ENCODE data around the gene TNNI3K. TPM values are rescaled to one million over a fixed set of nuclear protein-coding genes. Genes with fewer than 3 reads are reported as not detected.

The TNNI3K gene
- total RNA-seq, 6 experiments from 2014 or later, result not detected

DNA sequence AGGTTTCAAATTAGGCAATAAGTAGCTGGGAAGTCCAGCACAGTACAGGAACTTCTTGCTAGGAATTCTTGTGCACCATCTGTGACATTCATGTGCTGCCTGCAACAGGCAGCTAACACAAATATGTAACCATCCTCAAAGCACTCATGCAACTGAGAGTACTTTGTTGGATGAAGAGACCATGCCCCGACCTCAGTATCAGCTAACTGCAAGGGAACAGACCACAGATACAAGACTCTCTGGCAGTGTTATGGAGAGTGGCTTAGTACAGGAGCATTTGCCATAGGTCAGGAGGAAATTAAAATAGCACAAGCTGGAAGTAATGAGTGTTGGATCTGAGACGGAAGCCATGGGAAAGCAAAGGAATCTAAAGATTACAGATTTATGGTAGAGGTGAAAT is 153.7 kb downstream of the TNNI3K start:
- no peaks in the 10 kb centered on the region for H3K27me3 Mint-ChIP-seq (ENCODE audit: insufficient read depth)

DNA sequence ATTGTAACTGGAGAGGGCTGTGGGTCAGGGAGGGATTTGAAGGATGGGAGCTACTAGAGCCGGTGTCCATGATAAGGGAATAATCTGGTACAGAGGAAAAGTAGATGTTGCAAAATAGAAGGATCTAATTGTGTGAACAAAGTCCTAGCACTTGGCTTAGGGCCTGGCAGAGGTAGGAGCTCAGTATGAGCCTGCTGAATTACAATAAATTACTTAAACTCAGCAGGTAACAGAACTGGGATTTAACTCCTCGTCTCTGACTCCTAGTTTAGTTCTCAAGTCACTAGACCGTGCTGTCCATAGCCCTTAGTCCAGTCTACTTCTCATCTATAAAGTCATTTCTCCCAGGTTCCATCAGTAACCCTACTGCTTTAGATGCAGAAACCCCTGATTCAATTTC is 157.0 kb downstream of the TNNI3K start:
- H3K4me3 Mint-ChIP-seq, result no peak overlapping the region
- H3K27me3 Mint-ChIP-seq (ENCODE audit: insufficient read depth), result no peaks in the 10 kb centered on the region

More for the DNA sequence above, 153.7 kb downstream of the TNNI3K start:
- Mint-ChIP-seq H3K4me3 (no peak overlapping the region), H3K36me3 (ENCODE audit: low read depth) (no peaks in the 10 kb centered on the region), H3K9me3 (peaks cover 40% of the 10 kb centered on the region), H3K4me1 (ENCODE audit: low read depth) (no peaks in the 10 kb centered on the region), H3K27ac (no peak overlapping the region)
- TF ChIP-seq, protein P1, sequence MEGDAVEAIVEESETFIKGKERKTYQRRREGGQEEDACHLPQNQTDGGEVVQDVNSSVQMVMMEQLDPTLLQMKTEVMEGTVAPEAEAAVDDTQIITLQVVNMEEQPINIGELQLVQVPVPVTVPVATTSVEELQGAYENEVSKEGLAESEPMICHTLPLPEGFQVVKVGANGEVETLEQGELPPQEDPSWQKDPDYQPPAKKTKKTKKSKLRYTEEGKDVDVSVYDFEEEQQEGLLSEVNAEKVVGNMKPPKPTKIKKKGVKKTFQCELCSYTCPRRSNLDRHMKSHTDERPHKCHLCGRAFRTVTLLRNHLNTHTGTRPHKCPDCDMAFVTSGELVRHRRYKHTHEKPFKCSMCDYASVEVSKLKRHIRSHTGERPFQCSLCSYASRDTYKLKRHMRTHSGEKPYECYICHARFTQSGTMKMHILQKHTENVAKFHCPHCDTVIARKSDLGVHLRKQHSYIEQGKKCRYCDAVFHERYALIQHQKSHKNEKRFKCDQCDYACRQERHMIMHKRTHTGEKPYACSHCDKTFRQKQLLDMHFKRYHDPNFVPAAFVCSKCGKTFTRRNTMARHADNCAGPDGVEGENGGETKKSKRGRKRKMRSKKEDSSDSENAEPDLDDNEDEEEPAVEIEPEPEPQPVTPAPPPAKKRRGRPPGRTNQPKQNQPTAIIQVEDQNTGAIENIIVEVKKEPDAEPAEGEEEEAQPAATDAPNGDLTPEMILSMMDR (IDR thresholded peaks at IDR 0.05), result no peak
- DNase-seq, result no peak

DNA sequence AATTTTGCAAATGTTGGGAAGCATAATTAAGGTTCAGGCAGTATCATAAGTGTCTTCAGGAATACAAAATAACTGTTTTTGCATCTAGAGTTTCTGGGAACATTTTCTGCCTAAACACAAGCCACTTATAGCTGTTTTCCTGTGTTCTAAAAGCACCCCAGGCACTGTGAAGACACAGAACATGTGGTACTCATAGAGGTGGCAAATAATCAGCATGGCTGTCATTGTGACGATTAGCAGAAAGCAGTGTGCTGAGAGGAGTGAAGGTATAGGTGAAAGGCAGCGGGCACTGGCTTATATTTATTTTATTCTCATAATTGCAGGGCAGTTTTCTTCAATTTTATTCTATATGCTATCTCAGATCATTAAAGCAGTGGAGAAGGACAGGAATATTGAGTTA is 157.7 kb downstream of the TNNI3K start:
- H3K4me3 Mint-ChIP-seq, result no peak overlapping the region

More for the DNA sequence above, 157.0 kb downstream of the TNNI3K start:
- H3K9me3 Mint-ChIP-seq, result peaks cover 45% of the 10 kb centered on the region
- no peaks in the 10 kb centered on the region for H3K4me1 Mint-ChIP-seq (ENCODE audit: low read depth)
- H3K36me3 Mint-ChIP-seq (ENCODE audit: low read depth), result no peaks in the 10 kb centered on the region
- TF ChIP-seq, protein P1 (IDR thresholded peaks at IDR 0.05), result no peak
- no peak for DNase-seq
- no peak overlapping the region for H3K27ac Mint-ChIP-seq

DNA sequence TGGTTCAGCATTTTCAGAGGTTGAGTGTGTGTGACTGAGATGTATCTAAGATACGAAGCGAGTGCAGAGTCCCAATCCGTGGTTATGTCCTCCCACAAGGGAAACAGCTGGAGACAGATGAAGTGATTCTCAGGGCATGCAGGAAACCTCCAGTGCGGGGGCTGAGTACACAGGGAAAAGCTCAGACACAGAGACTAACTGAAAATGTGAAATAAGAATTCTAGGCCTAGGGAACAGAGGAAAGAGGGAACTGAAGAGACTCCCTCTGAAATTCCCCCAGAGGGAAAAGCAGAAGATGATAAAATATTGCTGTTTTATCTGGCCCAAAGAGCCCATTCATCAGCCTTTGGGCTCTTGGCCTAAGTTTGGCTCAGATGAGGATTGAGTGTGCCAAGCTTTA is 160.4 kb downstream of the TNNI3K start:
- DNase-seq, result no peak
- Mint-ChIP-seq H3K9me3 (peaks cover 44% of the 10 kb centered on the region), H3K4me1 (ENCODE audit: low read depth) (no peaks in the 10 kb centered on the region), H3K36me3 (ENCODE audit: low read depth) (no peaks in the 10 kb centered on the region), H3K27ac (no peak overlapping the region), H3K4me3 (no peak overlapping the region), H3K27me3 (ENCODE audit: insufficient read depth) (no peaks in the 10 kb centered on the region)
- TF ChIP-seq, protein P1 (IDR thresholded peaks at IDR 0.05), result no peak

More for the DNA sequence above, 157.7 kb downstream of the TNNI3K start:
- Mint-ChIP-seq H3K27me3 (ENCODE audit: insufficient read depth) (no peaks in the 10 kb centered on the region), H3K27ac (no peak overlapping the region), H3K36me3 (ENCODE audit: low read depth) (no peaks in the 10 kb centered on the region), H3K4me1 (ENCODE audit: low read depth) (no peaks in the 10 kb centered on the region), H3K9me3 (peaks cover 43% of the 10 kb centered on the region)
- no peak for DNase-seq
- TF ChIP-seq, protein P1 (IDR thresholded peaks at IDR 0.05), result no peak

DNA sequence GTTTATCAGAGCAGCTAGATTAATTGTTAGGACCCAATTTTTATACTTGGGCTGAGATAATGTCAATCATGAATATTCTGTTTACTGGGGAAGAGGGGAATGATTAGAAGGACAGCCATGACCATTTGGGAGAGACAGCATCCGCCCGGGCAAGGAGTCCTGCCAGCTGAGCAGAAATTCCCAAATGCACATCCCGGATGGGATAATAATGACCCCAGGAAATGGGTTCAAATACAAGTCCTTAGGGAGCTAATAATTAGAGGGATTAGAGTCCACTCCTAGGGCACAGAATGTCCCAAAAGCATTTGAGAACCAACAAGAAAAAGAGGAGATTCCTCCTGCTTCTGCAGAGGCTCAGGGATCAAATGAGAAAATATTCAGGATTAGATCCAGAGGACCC is 161.3 kb downstream of the TNNI3K start:
- Mint-ChIP-seq H3K27ac (no peak overlapping the region), H3K9me3 (peaks cover 37% of the 10 kb centered on the region), H3K36me3 (ENCODE audit: low read depth) (no peaks in the 10 kb centered on the region), H3K4me1 (ENCODE audit: low read depth) (no peaks in the 10 kb centered on the region), H3K4me3 (no peak overlapping the region), H3K27me3 (ENCODE audit: insufficient read depth) (no peaks in the 10 kb centered on the region)
- no peak for DNase-seq
- TF ChIP-seq, protein P1 (IDR thresholded peaks at IDR 0.05), result no peak

DNA sequence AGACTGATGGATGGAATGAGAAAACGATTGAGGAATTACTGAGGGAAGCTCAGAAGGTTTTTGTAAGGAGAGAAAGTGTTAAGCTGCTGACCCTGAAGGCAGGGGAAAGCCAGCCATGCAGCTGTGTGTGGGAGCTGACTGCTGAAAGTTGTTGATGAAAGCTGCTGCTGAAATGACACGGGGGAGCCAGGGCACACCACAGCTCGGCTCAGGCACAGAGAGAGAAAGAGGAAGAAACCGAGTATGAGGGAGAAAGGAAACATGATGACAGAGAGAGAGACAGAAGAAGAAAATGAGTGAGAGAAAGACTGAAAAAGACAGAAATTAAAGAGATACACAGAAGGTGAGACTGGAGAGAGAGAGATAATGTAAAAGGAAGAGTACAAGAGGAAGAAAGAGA is 161.7 kb downstream of the TNNI3K start:
- DNase-seq, result no peak
- no peak overlapping the region for H3K27ac Mint-ChIP-seq
- TF ChIP-seq, protein P1 (IDR thresholded peaks at IDR 0.05), result no peak
- no peaks in the 10 kb centered on the region for H3K27me3 Mint-ChIP-seq (ENCODE audit: insufficient read depth)
- peaks cover 34% of the 10 kb centered on the region for H3K9me3 Mint-ChIP-seq
- no peak overlapping the region for H3K4me3 Mint-ChIP-seq
- no peaks in the 10 kb centered on the region for H3K4me1 Mint-ChIP-seq (ENCODE audit: low read depth)
- H3K36me3 Mint-ChIP-seq (ENCODE audit: low read depth), result no peaks in the 10 kb centered on the region

Data from HFFc6 (cell line).